Fibroblast of mammary gland (primary cell): Measurements from ENCODE around the gene ACTR5.
A peak's percentile ranks its signal among the peaks of the same experiment; 100 is the strongest.

ENCODE experiments used
- DNase-seq: peaks from one replicate; pipeline ENCODE4 v3.0.0-alpha.2; 2010; ENCODE audit warnings: low read depth
- H3K4me3 ChIP-seq: 2 replicates; pipeline ENCODE4 v1.5.1; 2011; ENCODE audit warnings: low read depth, mild to moderate bottlenecking, low read length, moderate library complexity; ENCODE audit not compliant: control insufficient read depth
- TF ChIP-seq, protein P1 (sequence below): conservative IDR thresholded peaks from 2 replicates; pipeline ENCODE4 v1.5.1; 2011; ENCODE audit warnings: low read depth, low read length, inconsistent platforms; ENCODE audit not compliant: control insufficient read depth, insufficient read depth

ACTR5 gene

DNA sequence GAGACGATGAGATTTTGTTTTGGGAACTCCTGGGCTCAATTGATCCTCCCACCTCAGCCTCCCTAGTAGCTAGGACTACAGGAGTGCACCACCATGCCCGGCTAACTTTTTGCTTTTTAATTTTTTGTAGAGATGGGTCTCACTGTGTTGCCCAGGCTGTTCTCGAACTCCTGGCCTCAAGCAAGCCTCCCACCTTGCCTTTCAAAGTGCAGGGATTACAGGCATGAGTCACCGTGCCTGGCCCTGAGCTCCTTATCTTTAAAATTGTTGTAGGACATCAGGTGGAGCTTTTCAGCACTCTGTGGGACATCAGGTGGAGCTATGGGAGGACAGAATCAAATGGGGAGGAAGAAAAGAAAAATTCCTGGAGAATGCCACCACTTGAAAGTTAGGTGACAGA is 12.7 kb downstream of the ACTR5 start:
- H3K4me3 ChIP-seq, result no peak overlapping the region
- DNase-seq, result no peak
- TF ChIP-seq, protein P1, sequence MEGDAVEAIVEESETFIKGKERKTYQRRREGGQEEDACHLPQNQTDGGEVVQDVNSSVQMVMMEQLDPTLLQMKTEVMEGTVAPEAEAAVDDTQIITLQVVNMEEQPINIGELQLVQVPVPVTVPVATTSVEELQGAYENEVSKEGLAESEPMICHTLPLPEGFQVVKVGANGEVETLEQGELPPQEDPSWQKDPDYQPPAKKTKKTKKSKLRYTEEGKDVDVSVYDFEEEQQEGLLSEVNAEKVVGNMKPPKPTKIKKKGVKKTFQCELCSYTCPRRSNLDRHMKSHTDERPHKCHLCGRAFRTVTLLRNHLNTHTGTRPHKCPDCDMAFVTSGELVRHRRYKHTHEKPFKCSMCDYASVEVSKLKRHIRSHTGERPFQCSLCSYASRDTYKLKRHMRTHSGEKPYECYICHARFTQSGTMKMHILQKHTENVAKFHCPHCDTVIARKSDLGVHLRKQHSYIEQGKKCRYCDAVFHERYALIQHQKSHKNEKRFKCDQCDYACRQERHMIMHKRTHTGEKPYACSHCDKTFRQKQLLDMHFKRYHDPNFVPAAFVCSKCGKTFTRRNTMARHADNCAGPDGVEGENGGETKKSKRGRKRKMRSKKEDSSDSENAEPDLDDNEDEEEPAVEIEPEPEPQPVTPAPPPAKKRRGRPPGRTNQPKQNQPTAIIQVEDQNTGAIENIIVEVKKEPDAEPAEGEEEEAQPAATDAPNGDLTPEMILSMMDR, result no peak

DNA sequence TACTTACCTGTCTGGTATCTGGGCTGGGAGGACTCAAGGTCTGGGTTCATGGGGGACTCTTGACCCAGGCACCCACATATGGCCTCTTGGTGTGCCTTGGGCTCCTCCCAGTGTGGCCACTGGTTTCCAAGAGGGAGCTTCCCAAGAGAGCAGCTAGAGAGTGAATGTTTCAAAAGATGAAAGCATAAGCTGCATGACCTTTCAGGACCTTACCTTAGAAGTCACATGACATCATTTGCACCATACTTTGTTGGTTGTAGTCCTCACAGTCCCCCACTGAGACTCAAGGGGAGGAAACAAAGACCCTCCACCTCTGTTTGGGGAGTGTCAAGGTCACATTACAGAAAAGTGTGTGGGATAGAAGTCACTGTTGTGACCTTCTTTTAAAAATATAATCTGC is 13.9 kb downstream of the ACTR5 start:
- DNase-seq, result no peak
- no peak overlapping the region for H3K4me3 ChIP-seq
- TF ChIP-seq, protein P1, result no peak

DNA sequence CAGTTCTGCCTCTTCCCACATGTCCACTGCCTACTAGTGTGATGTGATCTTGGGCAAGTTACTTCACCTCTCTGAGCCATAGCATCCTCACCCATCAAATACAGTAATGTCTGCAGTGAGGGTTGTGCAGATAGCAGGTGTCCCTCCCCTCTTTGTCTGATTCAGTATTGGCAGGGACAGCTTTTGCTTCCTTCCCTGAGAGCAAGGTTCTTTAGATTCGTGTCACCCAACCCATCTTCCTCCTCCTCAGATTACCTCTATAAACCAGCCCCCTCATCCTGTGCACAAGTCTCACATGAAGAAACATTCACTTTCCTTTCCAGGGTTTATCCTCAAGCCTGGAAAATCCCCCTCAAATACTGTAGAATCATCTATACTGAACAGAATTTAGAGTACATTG is 15.4 kb downstream of the ACTR5 start:
- H3K4me3 ChIP-seq, result no peak overlapping the region
- DNase-seq, result no peak
- TF ChIP-seq, protein P1, result no peak

DNA sequence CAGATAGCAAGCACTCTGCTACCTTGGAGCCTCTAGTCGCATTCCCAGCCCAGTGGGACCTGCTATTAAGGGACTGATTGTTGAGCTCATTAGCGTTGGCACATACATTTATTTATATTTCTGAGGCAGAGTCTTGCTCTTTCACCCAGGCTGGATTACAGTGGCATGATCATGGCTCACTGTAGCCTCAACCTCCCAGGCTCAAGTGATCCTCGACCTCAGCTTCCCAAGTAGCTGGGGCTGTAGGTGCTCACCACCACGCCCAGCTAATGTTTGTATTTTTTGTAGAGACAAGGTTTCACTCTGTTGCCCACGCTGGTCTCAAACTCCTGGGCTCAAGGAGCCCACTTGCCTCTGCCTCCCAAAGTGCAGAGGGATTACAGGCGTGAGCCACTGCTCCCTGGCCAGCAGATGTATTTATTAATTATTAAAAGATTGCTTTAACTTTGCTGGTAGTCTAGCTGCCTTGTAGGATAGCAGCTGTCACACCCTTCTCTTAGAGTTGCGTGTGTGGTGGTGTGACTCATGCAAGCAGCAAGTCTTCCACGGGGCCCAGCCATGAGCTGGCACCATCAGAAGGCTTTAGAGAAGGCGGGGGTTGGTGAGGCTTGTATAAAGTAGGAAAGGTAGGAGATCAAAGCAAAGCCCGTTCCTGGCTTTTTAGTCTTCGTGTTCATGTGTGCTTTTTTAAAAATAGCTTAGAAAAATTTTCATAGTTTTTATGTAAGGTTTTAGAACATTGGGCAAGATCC is 16.5 kb downstream of the ACTR5 start:
- DNase-seq, result peak; percentile 91
- H3K4me3 ChIP-seq, result no peak overlapping the region
- TF ChIP-seq, protein P1, result no peak

DNA sequence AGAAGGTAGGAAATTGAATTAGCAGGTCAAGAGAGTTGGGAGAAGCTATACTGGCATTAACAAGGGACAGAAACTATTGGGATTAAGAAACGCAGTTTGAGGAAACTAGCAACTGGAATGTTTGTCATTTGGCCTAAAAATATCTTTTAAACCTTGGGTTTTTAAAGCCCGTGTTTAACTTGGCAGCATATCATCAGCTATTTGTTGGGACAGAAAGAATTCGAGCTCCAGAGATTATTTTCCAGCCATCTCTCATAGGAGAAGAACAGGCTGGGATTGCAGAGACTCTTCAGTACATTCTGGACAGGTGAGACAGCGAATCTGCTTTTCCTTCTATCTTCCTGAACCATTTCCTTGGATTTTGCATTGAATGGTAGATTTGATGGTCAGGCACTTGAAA is 17.8 kb downstream of the ACTR5 start:
- H3K4me3 ChIP-seq, result no peak overlapping the region
- no peak for DNase-seq
- TF ChIP-seq, protein P1, result no peak

DNA sequence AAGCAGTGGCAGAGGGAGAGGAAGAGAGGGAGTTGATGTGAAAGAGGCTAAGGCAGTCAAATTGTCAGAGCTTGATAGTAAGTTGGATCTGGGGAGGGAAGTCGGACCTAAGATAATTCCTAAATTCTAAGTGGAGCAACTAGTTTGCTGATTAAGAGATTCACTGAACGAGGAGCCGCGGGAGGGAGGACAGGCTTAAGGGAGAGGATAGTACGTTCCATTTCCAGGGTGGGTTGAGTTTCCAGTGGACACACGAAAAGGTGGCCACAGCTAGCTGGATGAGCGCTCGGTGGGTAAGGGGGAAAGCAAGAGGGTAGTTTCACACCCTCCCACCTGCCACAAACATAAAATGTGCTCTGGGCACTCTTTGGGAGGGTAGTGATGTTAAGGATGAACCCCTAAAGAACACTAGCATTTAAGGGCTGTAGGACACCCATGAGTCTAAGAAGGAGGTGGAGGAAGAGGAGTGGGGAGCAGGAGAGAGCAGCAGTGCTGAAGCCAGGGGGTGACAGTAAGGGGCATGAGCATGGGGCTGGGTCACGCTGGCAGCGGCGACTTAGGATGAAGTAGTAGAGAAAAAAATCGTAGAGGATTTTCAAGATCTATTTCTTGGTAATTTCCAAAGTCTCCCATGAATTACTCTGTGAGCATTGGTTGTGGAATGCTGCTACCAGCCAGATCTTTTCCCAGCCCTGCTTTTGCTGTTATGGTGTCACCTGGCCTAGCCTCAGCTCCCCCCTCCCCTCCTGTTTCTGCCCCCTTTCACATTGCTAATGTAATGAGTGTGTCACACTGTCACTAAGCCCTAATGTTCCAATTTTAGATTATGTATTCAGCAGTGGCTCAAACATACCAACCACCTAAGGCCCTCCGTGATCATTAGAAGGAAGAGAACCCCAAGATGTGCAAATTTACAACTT is 21.4 kb downstream of the ACTR5 start:
- no peak for DNase-seq
- no peak overlapping the region for H3K4me3 ChIP-seq
- TF ChIP-seq, protein P1, result no peak
